ENCODE results near the gene ZNHIT2.
A peak's percentile ranks its signal among the peaks of the same experiment; 100 is the strongest.

ZNHIT2 gene

DNA sequence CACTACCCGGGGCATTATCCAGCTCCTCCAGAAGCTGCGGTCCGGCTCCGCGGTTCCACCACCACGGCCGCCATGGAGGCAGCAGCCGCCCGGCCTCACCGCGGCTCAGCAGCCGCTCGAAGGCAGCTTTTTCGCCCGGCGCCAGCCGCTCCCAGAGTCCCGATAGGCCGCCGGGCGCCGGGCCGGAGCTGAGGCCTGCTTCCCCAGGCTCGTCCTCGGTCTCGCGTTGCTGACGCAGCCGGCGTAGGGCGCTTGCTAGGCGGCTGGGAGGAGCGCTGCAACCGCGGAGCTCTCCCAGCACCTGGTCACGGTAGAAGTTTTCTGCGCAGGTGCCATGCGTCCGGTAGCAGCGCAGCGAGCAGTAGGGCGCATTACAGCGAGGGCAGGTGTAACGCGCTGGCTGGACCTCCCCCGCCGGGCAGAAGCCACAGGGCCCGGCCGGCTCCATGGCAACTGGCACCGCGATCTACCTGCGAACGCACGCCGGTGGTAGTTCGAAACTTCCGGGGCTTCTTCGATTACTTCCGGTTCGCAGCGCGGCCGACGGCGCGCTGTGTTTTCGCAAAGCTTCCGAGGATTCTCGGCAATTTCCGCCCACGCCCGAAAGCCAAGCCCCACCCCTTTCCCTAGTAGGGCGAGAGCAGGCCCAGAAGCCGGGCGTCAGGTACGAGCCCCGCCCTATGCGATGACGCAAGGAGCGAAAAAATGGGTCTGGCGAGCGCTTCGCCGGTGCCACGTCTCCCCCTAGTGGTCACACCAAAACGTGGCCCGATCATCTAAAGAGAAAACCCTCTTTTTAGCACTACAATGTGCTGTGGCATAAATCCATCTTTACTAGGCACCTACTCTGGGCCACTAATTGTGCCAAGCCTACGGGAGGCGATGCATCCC, at the start of gene ZNHIT2:
Gene ZNHIT2 (minus strand): TSS at position 496 of the 891 bp plus-strand sequence. CDS start 48 bp downstream, at position 448.
- Histone ChIP-seq H3K4me1 (ENCODE audit: control insufficient read depth, insufficient read depth, low read length) (peaks cover 3% of the 10 kb centered on the region), H3K4me3 (ENCODE audit: low read depth, low read length) (peak within 1 kb of the TSS; percentile 88), H3K27me3 (ENCODE audit: control insufficient read depth, insufficient read depth, low read length) (no peaks in the 10 kb centered on the region), H3K9me3 (ENCODE audit: control insufficient read depth, insufficient read depth, low read length) (no peaks in the 10 kb centered on the region), H3K36me3 (ENCODE audit: control insufficient read depth, insufficient read depth, low read length) (peaks cover 38% of the 10 kb centered on the region), H3K9ac (ENCODE audit: low read depth, low read length) (peak within 1 kb of the TSS; percentile 81)

DNA sequence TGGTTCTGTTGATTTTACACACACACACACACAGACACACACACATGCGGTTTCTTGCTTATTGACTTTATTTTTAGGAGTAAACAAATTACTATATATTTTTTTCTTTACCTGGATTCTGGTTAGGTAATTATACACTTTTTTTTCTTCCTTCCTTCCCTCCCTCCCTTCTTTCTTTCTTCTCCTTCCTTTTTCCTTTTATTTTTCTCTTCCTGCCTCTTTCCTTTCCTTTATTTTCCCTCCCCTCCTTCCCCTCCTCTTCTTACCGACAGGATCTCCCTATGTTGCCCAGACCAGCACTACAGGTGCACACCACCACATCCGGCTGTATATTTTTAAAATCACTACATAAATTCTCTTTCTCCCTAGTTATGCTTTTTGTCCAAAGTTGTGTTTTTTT, 49.4 kb upstream of the ZNHIT2 start:
- Histone ChIP-seq H3K9me3 (ENCODE audit: control insufficient read depth, insufficient read depth, low read length) (no peaks in the 10 kb centered on the region), H3K9ac (ENCODE audit: low read depth, low read length) (no peak overlapping the region), H3K4me1 (ENCODE audit: control insufficient read depth, insufficient read depth, low read length) (peaks cover 7% of the 10 kb centered on the region), H3K36me3 (ENCODE audit: control insufficient read depth, insufficient read depth, low read length) (no peaks in the 10 kb centered on the region), H3K27me3 (ENCODE audit: control insufficient read depth, insufficient read depth, low read length) (no peaks in the 10 kb centered on the region), H3K4me3 (ENCODE audit: low read depth, low read length) (no peak overlapping the region)

GRCh38 chr11:65165410-65166317, 48.2 kb upstream of the ZNHIT2 start:
- H3K9me3 ChIP-seq (ENCODE audit: control insufficient read depth, insufficient read depth, low read length), result no peaks in the 10 kb centered on the region
- H3K4me3 ChIP-seq (ENCODE audit: low read depth, low read length), result no peak overlapping the region
- no peaks in the 10 kb centered on the region for H3K36me3 ChIP-seq (ENCODE audit: control insufficient read depth, insufficient read depth, low read length)
- H3K27me3 ChIP-seq (ENCODE audit: control insufficient read depth, insufficient read depth, low read length), result no peaks in the 10 kb centered on the region
- H3K9ac ChIP-seq (ENCODE audit: low read depth, low read length), result peak overlapping the region; percentile 47
- H3K4me1 ChIP-seq (ENCODE audit: control insufficient read depth, insufficient read depth, low read length), result peaks cover 7% of the 10 kb centered on the region

GRCh38 chr11:65163684-65164083, 46.2 kb upstream of the ZNHIT2 start:
- Histone ChIP-seq H3K36me3 (ENCODE audit: control insufficient read depth, insufficient read depth, low read length) (no peaks in the 10 kb centered on the region), H3K4me1 (ENCODE audit: control insufficient read depth, insufficient read depth, low read length) (peaks cover 2% of the 10 kb centered on the region), H3K9me3 (ENCODE audit: control insufficient read depth, insufficient read depth, low read length) (no peaks in the 10 kb centered on the region), H3K27me3 (ENCODE audit: control insufficient read depth, insufficient read depth, low read length) (no peaks in the 10 kb centered on the region), H3K4me3 (ENCODE audit: low read depth, low read length) (no peak overlapping the region), H3K9ac (ENCODE audit: low read depth, low read length) (no peak overlapping the region)

DNA sequence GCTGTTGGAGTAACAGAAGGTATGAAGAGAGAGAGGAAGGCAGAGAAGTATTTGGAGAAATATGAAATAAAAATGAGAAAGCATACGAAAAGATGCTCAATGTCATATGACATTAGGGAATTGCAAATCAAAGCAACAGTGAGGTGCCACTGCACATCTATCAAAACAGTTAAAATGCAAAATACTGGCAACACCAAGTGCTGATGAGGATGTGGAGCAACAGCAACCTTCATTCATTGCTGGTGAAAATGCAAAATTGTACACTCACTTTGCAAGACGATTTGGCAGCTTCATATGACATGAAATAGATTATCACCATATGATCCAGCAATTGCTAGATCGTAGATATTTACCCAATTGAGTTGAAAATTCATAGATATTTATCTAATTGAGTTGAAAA, 43.1 kb upstream of the ZNHIT2 start:
- Histone ChIP-seq H3K4me3 (ENCODE audit: low read depth, low read length) (no peak overlapping the region), H3K27me3 (ENCODE audit: control insufficient read depth, insufficient read depth, low read length) (no peaks in the 10 kb centered on the region), H3K36me3 (ENCODE audit: control insufficient read depth, insufficient read depth, low read length) (no peaks in the 10 kb centered on the region), H3K9me3 (ENCODE audit: control insufficient read depth, insufficient read depth, low read length) (no peaks in the 10 kb centered on the region), H3K9ac (ENCODE audit: low read depth, low read length) (no peak overlapping the region), H3K4me1 (ENCODE audit: control insufficient read depth, insufficient read depth, low read length) (peaks cover 2% of the 10 kb centered on the region)

DNA sequence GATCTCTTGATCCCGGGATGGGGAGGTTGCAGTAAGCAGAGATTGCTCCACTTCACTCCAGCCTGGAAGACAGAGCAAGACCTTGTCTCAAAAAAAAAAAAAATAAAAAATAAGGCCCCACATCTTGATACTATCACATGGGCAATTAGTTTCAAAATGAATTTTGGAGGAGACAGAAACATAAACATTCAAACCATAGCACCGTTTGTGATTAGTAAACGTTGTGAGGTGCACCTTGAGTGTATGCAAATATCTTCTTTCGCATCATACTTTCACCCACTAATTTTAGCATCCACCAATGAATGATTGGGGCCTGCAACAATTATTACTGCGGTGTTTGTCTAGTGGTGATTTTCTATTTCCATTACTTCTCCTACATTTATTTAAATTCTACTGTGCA, 41.5 kb upstream of the ZNHIT2 start:
- Histone ChIP-seq H3K9me3 (ENCODE audit: control insufficient read depth, insufficient read depth, low read length) (no peaks in the 10 kb centered on the region), H3K4me3 (ENCODE audit: low read depth, low read length) (no peak overlapping the region), H3K27me3 (ENCODE audit: control insufficient read depth, insufficient read depth, low read length) (no peaks in the 10 kb centered on the region), H3K36me3 (ENCODE audit: control insufficient read depth, insufficient read depth, low read length) (no peaks in the 10 kb centered on the region), H3K9ac (ENCODE audit: low read depth, low read length) (no peak overlapping the region), H3K4me1 (ENCODE audit: control insufficient read depth, insufficient read depth, low read length) (no peaks in the 10 kb centered on the region)

DNA sequence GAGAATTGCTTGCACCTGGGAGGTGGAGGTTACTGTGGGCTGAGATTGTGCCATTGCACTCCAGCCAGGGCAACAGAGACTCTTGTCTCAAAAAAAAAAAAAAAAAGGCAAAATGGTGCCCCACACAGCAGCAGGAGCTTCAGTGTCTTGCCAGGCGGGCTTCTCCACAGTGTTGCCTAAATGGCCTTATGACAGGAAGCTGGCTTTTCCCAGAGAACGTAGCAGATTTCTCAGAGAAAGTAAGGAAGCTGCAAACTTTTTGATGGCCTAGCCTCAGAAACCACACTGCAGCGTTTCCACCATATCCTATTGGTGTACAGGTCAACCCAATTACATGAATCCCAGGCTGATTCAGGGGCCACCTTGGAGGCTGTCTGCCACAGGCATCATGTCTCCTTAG, 39.8 kb upstream of the ZNHIT2 start:
- no peaks in the 10 kb centered on the region for H3K4me1 ChIP-seq (ENCODE audit: control insufficient read depth, insufficient read depth, low read length)
- H3K9me3 ChIP-seq (ENCODE audit: control insufficient read depth, insufficient read depth, low read length), result no peaks in the 10 kb centered on the region
- no peak overlapping the region for H3K9ac ChIP-seq (ENCODE audit: low read depth, low read length)
- no peaks in the 10 kb centered on the region for H3K27me3 ChIP-seq (ENCODE audit: control insufficient read depth, insufficient read depth, low read length)
- no peak overlapping the region for H3K4me3 ChIP-seq (ENCODE audit: low read depth, low read length)
- no peaks in the 10 kb centered on the region for H3K36me3 ChIP-seq (ENCODE audit: control insufficient read depth, insufficient read depth, low read length)

- H3K27me3 ChIP-seq (ENCODE audit: control insufficient read depth, insufficient read depth, low read length), result no peaks in the 10 kb centered on the region
These were observed 39.4 kb upstream of the ZNHIT2 start for GRCh38 chr11:65156926-65157325.

GRCh38 chr11:65156256-65156655, 38.8 kb upstream of the ZNHIT2 start:
- Histone ChIP-seq H3K9ac (ENCODE audit: low read depth, low read length) (no peak overlapping the region), H3K27me3 (ENCODE audit: control insufficient read depth, insufficient read depth, low read length) (no peaks in the 10 kb centered on the region), H3K36me3 (ENCODE audit: control insufficient read depth, insufficient read depth, low read length) (no peaks in the 10 kb centered on the region), H3K4me3 (ENCODE audit: low read depth, low read length) (no peak overlapping the region), H3K9me3 (ENCODE audit: control insufficient read depth, insufficient read depth, low read length) (no peaks in the 10 kb centered on the region), H3K4me1 (ENCODE audit: control insufficient read depth, insufficient read depth, low read length) (no peaks in the 10 kb centered on the region)

More at GRCh38 chr11:65156926-65157325, 39.4 kb upstream of the ZNHIT2 start:
- Histone ChIP-seq H3K9me3 (ENCODE audit: control insufficient read depth, insufficient read depth, low read length) (no peaks in the 10 kb centered on the region), H3K4me1 (ENCODE audit: control insufficient read depth, insufficient read depth, low read length) (no peaks in the 10 kb centered on the region), H3K4me3 (ENCODE audit: low read depth, low read length) (no peak overlapping the region), H3K36me3 (ENCODE audit: control insufficient read depth, insufficient read depth, low read length) (no peaks in the 10 kb centered on the region), H3K9ac (ENCODE audit: low read depth, low read length) (no peak overlapping the region)

DNA sequence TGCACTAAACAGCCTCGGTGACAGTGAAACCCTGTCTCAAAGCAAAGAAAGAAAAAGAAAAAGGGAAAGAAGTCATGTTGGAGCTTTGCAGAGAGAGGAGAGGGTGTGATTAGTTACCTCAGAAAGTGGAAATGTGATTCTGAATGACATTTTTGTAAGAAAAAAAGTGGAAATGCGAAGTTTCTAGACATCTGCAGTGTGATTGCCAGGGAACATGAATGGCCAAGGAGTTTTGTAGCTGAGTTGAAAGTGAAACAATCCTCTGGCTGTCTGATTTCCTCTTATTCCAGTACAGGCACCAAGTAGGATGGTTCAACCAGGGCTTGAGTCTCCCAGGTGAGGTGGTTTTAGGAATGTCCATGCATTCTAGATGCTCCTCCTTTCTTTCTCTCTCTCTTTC, 34.6 kb upstream of the ZNHIT2 start:
- Histone ChIP-seq H3K9me3 (ENCODE audit: control insufficient read depth, insufficient read depth, low read length) (no peaks in the 10 kb centered on the region), H3K9ac (ENCODE audit: low read depth, low read length) (no peak overlapping the region), H3K27me3 (ENCODE audit: control insufficient read depth, insufficient read depth, low read length) (no peaks in the 10 kb centered on the region), H3K4me1 (ENCODE audit: control insufficient read depth, insufficient read depth, low read length) (no peaks in the 10 kb centered on the region), H3K36me3 (ENCODE audit: control insufficient read depth, insufficient read depth, low read length) (no peaks in the 10 kb centered on the region), H3K4me3 (ENCODE audit: low read depth, low read length) (no peak overlapping the region)

DNA sequence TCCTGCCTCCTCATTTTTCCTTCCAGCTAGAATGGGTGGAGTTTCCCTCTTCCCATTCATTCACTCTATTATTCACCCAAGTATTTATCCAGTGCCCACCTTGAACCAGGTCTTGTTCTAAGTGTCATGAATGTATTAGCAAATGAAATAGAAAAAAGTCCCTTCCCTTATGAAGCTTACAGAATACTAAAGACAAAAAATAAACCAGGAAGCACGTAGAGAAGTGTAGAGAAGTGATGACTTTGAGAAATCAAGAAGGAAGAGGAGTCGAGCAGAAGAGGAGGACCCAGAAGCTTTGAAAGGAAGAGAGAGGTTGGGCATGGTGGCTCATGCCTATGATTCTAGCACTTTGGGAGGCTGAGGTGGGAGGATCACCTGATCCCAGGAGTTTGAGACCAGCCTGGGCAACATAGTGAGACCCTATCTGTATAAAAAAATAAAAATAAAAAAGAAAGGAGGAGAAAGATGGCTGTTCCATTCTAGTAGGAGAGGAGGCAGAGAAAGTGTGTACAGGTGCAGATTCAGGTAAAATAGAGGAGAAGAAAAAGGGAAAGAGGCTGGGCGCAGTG, 33.9 kb upstream of the ZNHIT2 start:
- Histone ChIP-seq H3K36me3 (ENCODE audit: control insufficient read depth, insufficient read depth, low read length) (no peaks in the 10 kb centered on the region), H3K27me3 (ENCODE audit: control insufficient read depth, insufficient read depth, low read length) (no peaks in the 10 kb centered on the region), H3K9me3 (ENCODE audit: control insufficient read depth, insufficient read depth, low read length) (no peaks in the 10 kb centered on the region), H3K4me1 (ENCODE audit: control insufficient read depth, insufficient read depth, low read length) (no peaks in the 10 kb centered on the region), H3K4me3 (ENCODE audit: low read depth, low read length) (no peak overlapping the region), H3K9ac (ENCODE audit: low read depth, low read length) (no peak overlapping the region)

Measured in iPS-15b (cell line).